Activated B cell treated with CpG ODN at 0.5 μM for 24 hours (primary cell): ENCODE results near the gene ALPG. TPM values are rescaled to one million over a fixed set of nuclear protein-coding genes. Genes with fewer than 3 reads are reported as not detected.

Experiments
- ATAC-seq: fragments of 200-7000 bp; cut with Tn5 transposase; one replicate; pipeline ENCODE4 v1.10.0; 2021; ENCODE audit warnings: low read depth, mild to moderate bottlenecking, moderate library complexity
- CTCF ChIA-PET: fragments of 350-600 bp; sonication (Branson Sonifier 250); formaldehyde crosslinking; loops from one replicate; lab custom pipeline; 2021; ENCODE audit warnings: antibody characterized with exemption; lab: Charles Lee
- POLR2A ChIA-PET: fragments of 350-600 bp; sonication (Branson Sonifier 250); formaldehyde crosslinking; loops from one replicate; lab custom pipeline; 2021; ENCODE audit warnings: antibody characterized with exemption; lab: Charles Lee
- DNase-seq: peaks from one replicate; pipeline ENCODE4 v3.0.0; 2022
- H3K27ac Mint-ChIP-seq: one replicate; pipeline ENCODE4 v1.8.0; 2020; ENCODE audit warnings: mixed read lengths
- H3K27me3 Mint-ChIP-seq: one replicate; pipeline ENCODE4 v1.8.0; 2021; ENCODE audit warnings: mixed read lengths
- H3K36me3 Mint-ChIP-seq: one replicate; pipeline ENCODE4 v1.8.0; 2021; ENCODE audit warnings: low read depth, mixed read lengths
- H3K4me1 Mint-ChIP-seq: one replicate; pipeline ENCODE4 v1.8.0; 2021; ENCODE audit warnings: mixed read lengths
- H3K4me3 Mint-ChIP-seq: one replicate; pipeline ENCODE4 v1.8.0; 2020; ENCODE audit warnings: mild to moderate bottlenecking, mixed read lengths
- H3K9me3 Mint-ChIP-seq: one replicate; pipeline ENCODE4 v1.8.0; 2020; ENCODE audit warnings: mixed read lengths
- CTCF ChIP-seq: fragments of 200-600 bp; IDR thresholded peaks from one replicate; pipeline ENCODE4 v1.8.0; 2022; ENCODE audit warnings: antibody characterized with exemption, mild to moderate bottlenecking
- intact Hi-C: fragments of 100-400 bp; cut with micrococcal nuclease; formaldehyde crosslinking; loops from one replicate; pipeline ENCODE4 v1.15.1; 2024
- total RNA-seq: library from RNA; stranded (reverse); gene quantifications from 2 replicates; pipeline ENCODE4 v1.2.3, GENCODE V29; 2022

The ALPG gene
- total RNA-seq, 1 donor from 2014 or later: not detected

- no peak for TF ChIP-seq CTCF
- ChIA-PET CTCF (no interaction called here), POLR2A (no interaction called here)
- intact Hi-C loops: no loop called here
- H3K4me3 Mint-ChIP-seq: no peak overlapping the region
- ATAC-seq (no peak), DNase-seq (no peak)
- no peaks in the 10 kb centered on the region for H3K36me3 Mint-ChIP-seq
- H3K4me1 Mint-ChIP-seq: peaks cover 21% of the 10 kb centered on the region
- peaks cover 29% of the 10 kb centered on the region for H3K27me3 Mint-ChIP-seq
- no peaks in the 10 kb centered on the region for H3K9me3 Mint-ChIP-seq
- H3K27ac Mint-ChIP-seq: no peak overlapping the region
Observed at GRCh38 chr2:232416521-232417470, 10.2 kb downstream of the ALPG start.

DNA sequence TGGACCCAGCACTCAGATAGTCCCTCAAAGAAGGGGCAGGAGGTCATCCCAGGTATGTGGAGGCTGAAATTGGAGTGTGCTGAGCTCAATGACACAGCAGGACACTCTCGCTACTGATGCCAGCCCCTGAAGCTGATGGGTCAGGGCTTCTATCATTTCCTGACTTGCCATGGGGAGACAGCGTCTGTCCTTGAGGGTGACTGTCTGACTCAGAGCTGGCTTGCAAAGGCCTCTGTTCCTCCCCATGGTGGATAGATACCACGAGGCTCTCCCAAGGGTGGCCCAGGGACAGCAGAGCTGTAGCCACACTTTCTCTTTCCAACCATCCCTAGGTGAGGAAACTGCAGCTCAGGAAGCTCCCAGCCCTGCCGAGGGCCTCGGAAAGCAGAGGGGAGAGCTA is 10.8 kb downstream of the ALPG start:
- ATAC-seq: no peak
- CTCF ChIA-PET: no interaction called here
- Mint-ChIP-seq H3K9me3 (no peaks in the 10 kb centered on the region), H3K36me3 (no peaks in the 10 kb centered on the region), H3K4me3 (no peak overlapping the region), H3K27me3 (peaks cover 32% of the 10 kb centered on the region), H3K4me1 (peaks cover 19% of the 10 kb centered on the region), H3K27ac (no peak overlapping the region)
- intact Hi-C loops: no loop called here
- DNase-seq: no peak
- no peak for TF ChIP-seq CTCF
- POLR2A ChIA-PET: no interaction called here

DNA sequence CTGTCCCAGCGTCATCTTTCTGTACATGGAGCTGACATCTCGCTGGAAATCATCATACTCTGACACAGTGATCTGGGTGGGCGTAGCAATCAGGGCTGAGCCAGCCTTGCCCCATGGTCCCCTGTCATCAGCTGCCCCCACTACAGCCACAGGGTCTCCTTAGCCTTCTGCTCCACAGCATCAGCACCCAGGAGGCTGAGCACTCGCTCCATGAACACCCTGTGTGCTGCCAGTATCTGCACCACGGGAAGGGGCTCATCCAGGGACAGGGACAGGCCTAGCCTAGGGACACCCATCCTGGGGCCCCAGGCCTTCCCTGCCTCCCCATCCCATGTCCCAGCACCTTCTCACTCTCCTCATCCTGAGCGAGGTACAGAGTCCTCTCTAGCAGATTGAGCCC is 11.4 kb downstream of the ALPG start:
- Mint-ChIP-seq H3K4me3 (no peak overlapping the region), H3K27ac (no peak overlapping the region), H3K27me3 (peaks cover 37% of the 10 kb centered on the region), H3K4me1 (peaks cover 16% of the 10 kb centered on the region), H3K36me3 (no peaks in the 10 kb centered on the region), H3K9me3 (no peaks in the 10 kb centered on the region)
- CTCF ChIA-PET: no interaction called here
- POLR2A ChIA-PET: no interaction called here
- no peak for TF ChIP-seq CTCF
- DNase-seq: no peak
- intact Hi-C loops: no loop called here
- no peak for ATAC-seq

- Mint-ChIP-seq H3K36me3 (no peaks in the 10 kb centered on the region), H3K27me3 (peaks cover 34% of the 10 kb centered on the region), H3K27ac (no peak overlapping the region), H3K4me1 (peaks cover 11% of the 10 kb centered on the region), H3K4me3 (peak overlapping the region; percentile 46), H3K9me3 (no peaks in the 10 kb centered on the region)
- ChIA-PET POLR2A (no interaction called here), CTCF (no interaction called here)
- no peak for TF ChIP-seq CTCF
- ATAC-seq: no peak
- intact Hi-C loops: no loop called here
- no peak for DNase-seq
Observed at GRCh38 chr2:232418466-232419244, 12.0 kb downstream of the ALPG start.
